K562 (cell line): ENCODE results near the gene ENTREP3. TPM values are rescaled to one million over a fixed set of nuclear protein-coding genes. Genes with fewer than 3 reads are reported as not detected.

Experiments used
- ARID3B ChIP-seq: fragments of 250-450 bp; sonication (Bioruptor Pico); IDR thresholded peaks from 2 replicates; pipeline ENCODE4 v1.4.0; 2020; ENCODE audit warnings: borderline replicate concordance
- BMI1 ChIP-seq: fragments of 150-350 bp; IDR thresholded peaks from 2 replicates; pipeline ENCODE4 v1.6.1; 2014; ENCODE audit warnings: low read length
- CHD1 ChIP-seq: fragments of 200-600 bp; sonication (generic); IDR thresholded peaks from one replicate; pipeline ENCODE4 v1.6.1; 2012; ENCODE audit warnings: mild to moderate bottlenecking, moderate library complexity, low read length, inconsistent platforms
- CREB3 ChIP-seq: fragments of 450-650 bp; conservative IDR thresholded peaks from 2 replicates; pipeline ENCODE4 v1.6.1; 2016; ENCODE audit warnings: missing genetic modification characterization, low read depth, mild to moderate bottlenecking, missing compliant biosample characterization, moderate library complexity
- CTBP1 ChIP-seq: fragments of 450-650 bp; IDR thresholded peaks from 2 replicates; pipeline ENCODE4 v1.6.1; 2016; ENCODE audit warnings: borderline replicate concordance
- DIDO1 ChIP-seq: fragments of 450-650 bp; IDR thresholded peaks from 2 replicates; pipeline ENCODE4 v1.6.1; 2016; ENCODE audit warnings: low read depth, missing biosample characterization, missing genetic modification characterization
- FOS ChIP-seq: IDR thresholded peaks from 3 replicates; pipeline ENCODE4 v1.6.1; 2011; ENCODE audit not compliant: insufficient read length; ENCODE audit errors: extremely low read depth
- FOXJ2 ChIP-seq: fragments of 200-800 bp; sonication (Bioruptor generic); IDR thresholded peaks from 2 replicates; pipeline ENCODE4 v1.6.1; 2016; ENCODE audit warnings: missing genetic modification characterization, missing compliant biosample characterization
- FUS ChIP-seq: fragments of 200-400 bp; formaldehyde crosslinking; optimal IDR thresholded peaks from 2 replicates; pipeline ENCODE3; 2017; ENCODE audit warnings: low read depth, low read length
- KLF16 ChIP-seq: IDR thresholded peaks from 2 replicates; pipeline ENCODE4 v1.6.1; 2016; ENCODE audit warnings: antibody characterized with exemption
- NR2C2 ChIP-seq, 2 experiments: fragments of 200-800 bp in 1 of 2; sonication (Bioruptor generic) in 1 of 2; sonication (generic) in 1 of 2; formaldehyde crosslinking in 1 of 2; IDR thresholded peaks; 2 replicates each; pipeline versions ENCODE4 v1.6.1 to v1.8.0; 2016 to 2022; ENCODE audit warnings: mild to moderate bottlenecking in 1 of 2, missing compliant biosample characterization in 1 of 2, missing genetic modification characterization in 1 of 2, missing genetic modification reagents in 1 of 2
- WHSC1 ChIP-seq: IDR thresholded peaks from one replicate; pipeline ENCODE4 v1.6.1; 2012; ENCODE audit warnings: low read length, control low read depth, inconsistent platforms
- ZNF277 ChIP-seq: fragments of 250-450 bp; sonication (Bioruptor Pico); IDR thresholded peaks from 2 replicates; pipeline ENCODE4 v1.8.0; 2022; ENCODE audit warnings: inconsistent platforms, mild to moderate bottlenecking, moderate library complexity, borderline replicate concordance
- ZNF280B ChIP-seq: fragments of 250-450 bp; sonication (Bioruptor Pico); IDR thresholded peaks from 2 replicates; pipeline ENCODE4 v1.5.1; 2021; ENCODE audit warnings: mild to moderate bottlenecking
- ZNF764 ChIP-seq: fragments of 250-450 bp; sonication (Bioruptor Pico); IDR thresholded peaks from 2 replicates; pipeline ENCODE4 v1.4.0; 2020; ENCODE audit warnings: low read depth, mild to moderate bottlenecking, moderate library complexity
- polyA plus RNA-seq, 8 experiments: library from polyadenylated mRNA; depleted of rRNA in 4 of 8; stranded (reverse) in 5 of 8; unstranded in 3 of 8; fragments of >200 nt; fragmentation: Nextera tagmentation in 2 of 8; fragmentation: Illumina TruSeq in 1 of 8; extraction: Ambion mirVana in 2 of 8; extraction: Trizol in 1 of 8; gene quantifications; 2 replicates each; pipeline versions ENCODE4 v1.2.1 to v1.2.3, GENCODE V29; 2011 to 2014; ENCODE audit warnings: inconsistent platforms in 1 of 8, missing spikeins in 1 of 8
- total RNA-seq, 7 experiments: library from RNA; depleted of rRNA in 6 of 7; stranded (reverse); fragments of >200 nt in 6 of 7; fragmentation: Illumina TruSeq in 2 of 7; extraction: Trizol in 2 of 7; gene quantifications; 2 replicates each; pipeline versions ENCODE4 v1.2.1 to v1.2.3, GENCODE V29; 2011 to 2021; ENCODE audit warnings: low replicate concordance in 1 of 7
- TF ChIP-seq, protein P1 (sequence below): fragments of 450-650 bp; IDR thresholded peaks from 2 replicates; pipeline ENCODE4 v1.6.1; 2016; ENCODE audit warnings: borderline replicate concordance
- TF ChIP-seq, protein P2 (sequence below), 2 experiments: fragments of 450-650 bp in 1 of 2; sonication (generic) in 1 of 2; formaldehyde crosslinking in 1 of 2; IDR thresholded peaks in 1 of 2; conservative IDR thresholded peaks in 1 of 2; 2 replicates each; pipeline versions ENCODE4 v1.6.1 to v1.8.1; 2016 to 2023; ENCODE audit warnings: mild to moderate bottlenecking in 2 of 2, moderate library complexity in 2 of 2, inconsistent platforms in 1 of 2, missing genetic modification reagents in 1 of 2
- TF ChIP-seq, protein P3 (sequence below): sonication (generic); formaldehyde crosslinking; IDR thresholded peaks from 2 replicates; pipeline ENCODE4 v1.8.0; 2022; ENCODE audit warnings: mild to moderate bottlenecking, missing genetic modification reagents

Gene ENTREP3
- total and polyA plus RNA-seq, 9 of the 15 experiments (the other 6 are each of a cell fraction or from before 2014, with no cell fraction given), result 1.9 to 41.8 (median 5.9) TPM

DNA sequence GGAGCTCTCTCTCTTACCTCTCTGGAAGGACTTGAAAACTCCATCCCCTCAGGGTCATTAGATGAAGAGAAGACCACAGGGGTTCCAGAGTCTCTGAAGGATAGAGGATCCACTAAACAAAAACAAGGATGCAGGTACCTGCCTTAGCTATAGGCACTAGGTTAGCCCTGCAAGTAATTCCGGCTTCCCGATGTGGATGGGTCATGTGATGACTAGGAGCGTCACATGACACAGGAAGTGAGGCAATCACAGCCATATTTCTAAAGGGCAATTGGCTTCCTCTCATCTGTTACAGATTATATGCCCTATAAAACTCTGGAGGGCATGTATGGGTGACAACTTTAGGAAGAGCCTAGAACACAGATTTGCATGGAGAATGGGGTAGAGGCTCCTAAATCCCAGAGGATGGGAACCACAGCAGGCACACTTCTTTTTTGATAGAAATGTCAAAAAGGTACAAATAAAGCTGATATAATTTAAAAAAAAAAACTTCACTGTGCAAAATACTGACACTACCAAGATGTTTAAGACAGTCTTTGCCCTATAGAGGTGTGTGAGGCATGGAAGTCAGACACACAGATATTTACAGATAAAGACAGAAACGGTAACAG lies 14.1 kb downstream of the ENTREP3 start (continued):
- TF ChIP-seq, protein P1, sequence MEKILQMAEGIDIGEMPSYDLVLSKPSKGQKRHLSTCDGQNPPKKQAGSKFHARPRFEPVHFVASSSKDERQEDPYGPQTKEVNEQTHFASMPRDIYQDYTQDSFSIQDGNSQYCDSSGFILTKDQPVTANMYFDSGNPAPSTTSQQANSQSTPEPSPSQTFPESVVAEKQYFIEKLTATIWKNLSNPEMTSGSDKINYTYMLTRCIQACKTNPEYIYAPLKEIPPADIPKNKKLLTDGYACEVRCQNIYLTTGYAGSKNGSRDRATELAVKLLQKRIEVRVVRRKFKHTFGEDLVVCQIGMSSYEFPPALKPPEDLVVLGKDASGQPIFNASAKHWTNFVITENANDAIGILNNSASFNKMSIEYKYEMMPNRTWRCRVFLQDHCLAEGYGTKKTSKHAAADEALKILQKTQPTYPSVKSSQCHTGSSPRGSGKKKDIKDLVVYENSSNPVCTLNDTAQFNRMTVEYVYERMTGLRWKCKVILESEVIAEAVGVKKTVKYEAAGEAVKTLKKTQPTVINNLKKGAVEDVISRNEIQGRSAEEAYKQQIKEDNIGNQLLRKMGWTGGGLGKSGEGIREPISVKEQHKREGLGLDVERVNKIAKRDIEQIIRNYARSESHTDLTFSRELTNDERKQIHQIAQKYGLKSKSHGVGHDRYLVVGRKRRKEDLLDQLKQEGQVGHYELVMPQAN, result peak; percentile 97
- TF ChIP-seq BMI1, result no peak
- TF ChIP-seq CREB3 (tag), result no peak
- TF ChIP-seq FUS, result no peak
- TF ChIP-seq FOS, result peak; percentile 93
- no peak for TF ChIP-seq ZNF277
- TF ChIP-seq DIDO1 (tag), result peak; percentile 91
- TF ChIP-seq, protein P2, sequence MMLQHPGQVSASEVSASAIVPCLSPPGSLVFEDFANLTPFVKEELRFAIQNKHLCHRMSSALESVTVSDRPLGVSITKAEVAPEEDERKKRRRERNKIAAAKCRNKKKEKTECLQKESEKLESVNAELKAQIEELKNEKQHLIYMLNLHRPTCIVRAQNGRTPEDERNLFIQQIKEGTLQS (IDR thresholded peaks at IDR 0.05), result peak; percentile 86
- TF ChIP-seq, protein P2 (CRISPR knock-in tag; conservative IDR thresholded peaks at IDR 0.05), result no peak
- TF ChIP-seq FOXJ2 (tag), result no peak
- no peak for TF ChIP-seq ZNF280B (CRISPR knock-in tag)
- no peak for TF ChIP-seq CTBP1
- no peak for TF ChIP-seq WHSC1
- TF ChIP-seq KLF16, result no peak
- no peak for TF ChIP-seq ZNF764 (CRISPR knock-in tag)
- TF ChIP-seq NR2C2 (CRISPR knock-in tag; IDR thresholded peaks at IDR 0.05), result no peak
- peak; percentile 71 for TF ChIP-seq NR2C2 (tag; IDR thresholded peaks at IDR 0.05)
- TF ChIP-seq, protein P3, sequence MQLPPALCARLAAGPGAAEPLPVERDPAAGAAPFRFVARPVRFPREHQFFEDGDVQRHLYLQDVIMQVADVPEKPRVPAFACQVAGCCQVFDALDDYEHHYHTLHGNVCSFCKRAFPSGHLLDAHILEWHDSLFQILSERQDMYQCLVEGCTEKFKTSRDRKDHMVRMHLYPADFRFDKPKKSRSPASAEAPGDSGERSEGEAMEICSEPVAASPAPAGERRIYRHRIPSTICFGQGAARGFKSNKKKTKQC (CRISPR knock-in tag), result no peak
- TF ChIP-seq CHD1, result no peak
- no peak for TF ChIP-seq ARID3B (CRISPR knock-in tag)
